SU-DHL-6 (cell line): ENCODE results near the gene WNT16.

ENCODE experiments used
- EZH2phosphoT487 ChIP-seq: fragments of 200-600 bp; sonication (generic), shearing (Covaris generic); conservative IDR thresholded peaks from 2 replicates; pipeline ENCODE4 v1.6.1; 2018; ENCODE audit warnings: mild to moderate bottlenecking, antibody characterized with exemption, low read length, moderate library complexity, mixed read lengths
- TF ChIP-seq, protein P1 (sequence below): fragments of 200-600 bp; sonication (generic); IDR thresholded peaks from one replicate; pipeline ENCODE4 v1.5.1; 2017; ENCODE audit warnings: antibody characterized with exemption, mild to moderate bottlenecking, low read length, moderate library complexity; ENCODE audit not compliant: insufficient read depth, poor library complexity, severe bottlenecking

DNA sequence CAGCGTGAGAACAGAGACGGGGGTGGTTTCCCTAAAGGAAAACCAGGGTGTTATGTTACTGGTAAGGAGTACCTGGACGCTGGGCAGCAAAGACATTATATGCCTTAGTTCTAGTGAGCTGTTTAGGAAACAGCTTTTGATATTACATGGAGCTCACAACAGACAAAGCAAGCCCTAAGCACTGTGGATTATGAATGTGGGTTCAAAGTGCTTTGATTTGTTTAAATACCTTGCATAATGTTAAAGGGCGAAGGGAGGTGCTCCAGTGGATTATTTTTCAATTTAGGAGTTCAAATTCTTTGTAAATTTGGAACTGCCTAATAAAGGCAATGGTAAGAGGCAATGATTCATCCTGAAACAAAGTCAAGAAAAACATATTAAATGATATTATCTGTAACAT is 13.8 kb downstream of the WNT16 start:
- TF ChIP-seq, protein P1, sequence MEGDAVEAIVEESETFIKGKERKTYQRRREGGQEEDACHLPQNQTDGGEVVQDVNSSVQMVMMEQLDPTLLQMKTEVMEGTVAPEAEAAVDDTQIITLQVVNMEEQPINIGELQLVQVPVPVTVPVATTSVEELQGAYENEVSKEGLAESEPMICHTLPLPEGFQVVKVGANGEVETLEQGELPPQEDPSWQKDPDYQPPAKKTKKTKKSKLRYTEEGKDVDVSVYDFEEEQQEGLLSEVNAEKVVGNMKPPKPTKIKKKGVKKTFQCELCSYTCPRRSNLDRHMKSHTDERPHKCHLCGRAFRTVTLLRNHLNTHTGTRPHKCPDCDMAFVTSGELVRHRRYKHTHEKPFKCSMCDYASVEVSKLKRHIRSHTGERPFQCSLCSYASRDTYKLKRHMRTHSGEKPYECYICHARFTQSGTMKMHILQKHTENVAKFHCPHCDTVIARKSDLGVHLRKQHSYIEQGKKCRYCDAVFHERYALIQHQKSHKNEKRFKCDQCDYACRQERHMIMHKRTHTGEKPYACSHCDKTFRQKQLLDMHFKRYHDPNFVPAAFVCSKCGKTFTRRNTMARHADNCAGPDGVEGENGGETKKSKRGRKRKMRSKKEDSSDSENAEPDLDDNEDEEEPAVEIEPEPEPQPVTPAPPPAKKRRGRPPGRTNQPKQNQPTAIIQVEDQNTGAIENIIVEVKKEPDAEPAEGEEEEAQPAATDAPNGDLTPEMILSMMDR = no peak
- no peak for TF ChIP-seq EZH2phosphoT487
